CD14-positive monocyte (primary cell): ENCODE results near the gene TMEM175. TPM values are rescaled to one million over a fixed set of nuclear protein-coding genes. Genes with fewer than 3 reads are reported as not detected.

Experiments used
- DNase-seq, 3 donors: peaks; one replicate each; pipeline ENCODE4 v3.0.0-alpha.2; 2011 to 2022
- H2AFZ ChIP-seq: 2 replicates; pipeline ENCODE4 v1.6.0; 2012; ENCODE audit warnings: mild to moderate bottlenecking, low read depth, low read length, inconsistent platforms; ENCODE audit not compliant: insufficient read depth, poor library complexity, severe bottlenecking
- H3K27ac ChIP-seq, 2 donors: 1 replicate in 1 of 2; 2 replicates in 1 of 2; pipeline ENCODE4 v1.5.1; 2012 to 2013; ENCODE audit warnings: low read length in 2 of 2, control low read depth in 1 of 2, inconsistent platforms in 1 of 2, low read depth in 1 of 2, mild to moderate bottlenecking in 1 of 2
- H3K27me3 ChIP-seq, 2 donors: one replicate each; pipeline versions ENCODE4 v1.6.0 to v1.6.1; 2011 to 2013; ENCODE audit warnings: low read length in 2 of 2; ENCODE audit not compliant: control insufficient read depth in 2 of 2, insufficient read depth in 2 of 2
- H3K36me3 ChIP-seq, 2 donors: replicated peaks in 1 of 2; 1 replicate in 1 of 2; 2 replicates in 1 of 2; pipeline versions ENCODE4 v1.5.1 to v1.6.1; 2012 to 2013; ENCODE audit warnings: low read length in 2 of 2, control low read depth in 1 of 2, inconsistent platforms in 1 of 2, mild to moderate bottlenecking in 1 of 2; ENCODE audit not compliant: insufficient read depth in 2 of 2, control insufficient read depth in 1 of 2
- H3K4me1 ChIP-seq, 2 donors: 1 replicate in 1 of 2; 2 replicates in 1 of 2; pipeline versions ENCODE4 v1.5.1 to v1.6.1; 2012 to 2013; ENCODE audit warnings: low read length in 2 of 2, control low read depth in 1 of 2, inconsistent platforms in 1 of 2, mild to moderate bottlenecking in 1 of 2, moderate library complexity in 1 of 2; ENCODE audit not compliant: insufficient read depth in 2 of 2, control insufficient read depth in 1 of 2
- H3K4me2 ChIP-seq: replicated peaks from 2 replicates; pipeline ENCODE3; 2012; ENCODE audit warnings: low read length, moderate library complexity, mild to moderate bottlenecking; ENCODE audit not compliant: poor library complexity, severe bottlenecking; ENCODE audit errors: extremely low read depth
- H3K4me3 ChIP-seq, 3 experiments: fragments of 200-600 bp in 1 of 3; sonication (generic) in 1 of 3; replicated peaks in 1 of 3; 1 replicate in 2 of 3; 2 replicates in 1 of 3; pipeline ENCODE4 v1.5.1; 2011 to 2013; ENCODE audit warnings: low read length in 3 of 3, mild to moderate bottlenecking in 3 of 3, control low read depth in 2 of 3, low read depth in 2 of 3, inconsistent platforms in 1 of 3, moderate library complexity in 1 of 3
- H3K79me2 ChIP-seq: 2 replicates; pipeline ENCODE4 v1.6.0; 2012; ENCODE audit warnings: mild to moderate bottlenecking, control low read depth, inconsistent platforms, low read length, moderate library complexity; ENCODE audit not compliant: insufficient read depth
- H3K9ac ChIP-seq: 2 replicates; pipeline ENCODE4 v1.6.0; 2017; ENCODE audit warnings: low read length, mild to moderate bottlenecking; ENCODE audit not compliant: insufficient read depth, poor library complexity, severe bottlenecking
- H3K9me3 ChIP-seq, 2 donors: replicated peaks in 1 of 2; 1 replicate in 1 of 2; 2 replicates in 1 of 2; pipeline versions ENCODE4 v1.5.1 to v1.6.1; 2012 to 2013; ENCODE audit warnings: low read length in 2 of 2, control low read depth in 1 of 2; ENCODE audit not compliant: control insufficient read depth in 1 of 2, insufficient read depth in 1 of 2
- H4K20me1 ChIP-seq: 2 replicates; pipeline ENCODE4 v1.6.0; 2012; ENCODE audit warnings: mild to moderate bottlenecking, low read length, control low read depth, moderate library complexity; ENCODE audit not compliant: insufficient read depth
- H3K27ac Mint-ChIP-seq, 7 donors: one replicate each; pipeline ENCODE4 v1.8.0; 2020; ENCODE audit warnings: mild to moderate bottlenecking in 7 of 7, mixed read lengths in 7 of 7, moderate library complexity in 6 of 7, inconsistent platforms in 2 of 7
- H3K27me3 Mint-ChIP-seq, 3 donors: one replicate each; pipeline ENCODE4 v1.8.0; 2021 to 2022; ENCODE audit warnings: low read depth in 3 of 3, mild to moderate bottlenecking in 3 of 3, mixed read lengths in 3 of 3, moderate library complexity in 3 of 3, inconsistent platforms in 1 of 3
- H3K36me3 Mint-ChIP-seq, 2 donors: one replicate each; pipeline ENCODE4 v1.8.0; 2020; ENCODE audit warnings: mixed read lengths in 2 of 2, inconsistent platforms in 1 of 2, mild to moderate bottlenecking in 1 of 2
- H3K4me1 Mint-ChIP-seq: one replicate; pipeline ENCODE4 v1.8.0; 2020; ENCODE audit warnings: mild to moderate bottlenecking, mixed read lengths
- H3K4me3 Mint-ChIP-seq, 2 donors: one replicate each; pipeline ENCODE4 v1.8.0; 2020; ENCODE audit warnings: mild to moderate bottlenecking in 2 of 2, mixed read lengths in 2 of 2, moderate library complexity in 1 of 2
- H3K9me3 Mint-ChIP-seq, 7 donors: one replicate each; pipeline ENCODE4 v1.8.0; 2020 to 2022; ENCODE audit warnings: mixed read lengths in 7 of 7, mild to moderate bottlenecking in 6 of 7, moderate library complexity in 6 of 7, inconsistent platforms in 2 of 7
- WGBS: methylation state at CpG from one replicate; pipeline ENCODE4 v1.1.5; 2013; ENCODE audit warnings: missing lambda C conversion rate; ENCODE audit not compliant: insufficient coverage; 5-methylcytosine and 5-hydroxymethylcytosine counted together
- intact Hi-C, 2 donors: fragments of 100-400 bp; cut with micrococcal nuclease; formaldehyde crosslinking; loops; one replicate each; pipeline versions ENCODE4 v1.15.0 to v1.15.1; 2023
- polyA plus RNA-seq, 3 donors: library from polyadenylated mRNA; depleted of rRNA in 1 of 3; unstranded in 2 of 3; stranded (reverse) in 1 of 3; fragments of 300-500 nt in 2 of 3; fragments of >200 nt in 1 of 3; fragmentation: Illumina TruSeq in 2 of 3; gene quantifications; 1 replicate in 2 of 3; 2 replicates in 1 of 3; pipeline ENCODE4 v1.2.3, GENCODE V29; 2012 to 2021
- TF ChIP-seq, protein P1 (sequence below): fragments of 200-600 bp; IDR thresholded peaks from one replicate; pipeline ENCODE4 v1.8.0; 2022; ENCODE audit warnings: antibody characterized with exemption, mild to moderate bottlenecking

Gene TMEM175
- polyA plus RNA-seq, 3 donors, result 18.9 to 216 (median 20.7) TPM

DNA sequence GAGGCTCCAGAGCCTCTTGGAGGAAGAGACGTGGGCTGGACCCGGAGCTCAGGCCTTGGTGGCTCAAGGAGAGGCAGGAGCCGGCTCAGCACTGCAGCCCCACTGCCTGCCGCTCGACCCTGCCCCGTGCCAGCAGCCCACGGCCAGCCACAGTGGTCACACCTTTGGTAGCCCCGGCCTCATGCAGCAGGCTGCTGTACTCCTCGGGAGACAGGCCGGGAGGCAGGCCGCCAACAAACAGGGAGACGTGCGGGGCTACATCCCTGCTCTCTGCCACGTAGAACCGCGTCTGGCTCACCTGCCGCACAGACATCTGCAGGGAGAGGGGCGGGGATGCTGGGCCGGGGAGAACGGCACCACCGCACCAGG is 33.5 kb downstream of the TMEM175 start:
- intact Hi-C loops, result no loop called here
- no peak overlapping the region for H3K4me3 Mint-ChIP-seq
- H3K27ac Mint-ChIP-seq, result no peak overlapping the region

DNA sequence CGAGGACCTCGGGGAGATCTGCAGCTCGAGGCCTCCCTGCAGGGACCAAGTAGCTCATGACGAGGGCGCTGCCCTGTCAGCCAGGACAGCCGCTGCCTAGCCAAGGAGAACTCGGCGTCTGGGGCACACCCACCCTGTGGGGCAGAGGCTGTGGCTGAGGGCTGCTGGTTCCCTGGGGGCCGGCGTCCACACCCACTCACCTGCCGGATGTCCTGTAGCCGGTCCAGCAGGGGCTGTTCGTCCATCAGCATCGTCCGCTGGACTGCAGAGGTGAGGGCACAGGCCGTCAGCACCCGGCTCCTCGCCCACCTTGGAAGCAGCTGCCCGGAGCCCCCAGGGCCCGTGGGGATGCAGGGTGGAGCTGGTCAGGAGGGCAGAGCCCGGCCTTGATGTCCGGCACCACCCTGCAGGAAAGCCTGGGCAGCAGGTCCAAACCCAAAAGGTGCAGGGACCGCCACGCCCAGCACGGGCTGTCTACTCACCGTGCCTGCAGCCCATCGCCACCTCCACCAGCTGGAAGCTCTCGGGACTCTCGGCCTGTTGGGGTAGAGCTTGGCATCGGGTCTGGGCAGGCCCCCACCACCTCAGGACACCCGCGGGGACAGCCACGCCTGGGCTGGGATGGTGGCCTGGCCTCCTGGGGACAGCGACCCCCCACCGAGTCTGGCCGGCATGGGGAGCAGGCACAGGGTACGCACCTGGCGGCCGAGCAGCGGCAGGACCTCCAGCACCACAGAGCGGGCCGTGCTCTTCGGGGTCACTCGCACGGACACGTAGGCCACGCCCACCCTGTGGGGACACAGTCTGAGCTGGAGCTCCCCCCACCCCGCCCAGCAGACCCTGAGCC is 34.2 kb downstream of the TMEM175 start:
- no peak overlapping the region for H3K4me3 Mint-ChIP-seq

More for the DNA sequence above, 33.5 kb downstream of the TMEM175 start:
- TF ChIP-seq, protein P1, sequence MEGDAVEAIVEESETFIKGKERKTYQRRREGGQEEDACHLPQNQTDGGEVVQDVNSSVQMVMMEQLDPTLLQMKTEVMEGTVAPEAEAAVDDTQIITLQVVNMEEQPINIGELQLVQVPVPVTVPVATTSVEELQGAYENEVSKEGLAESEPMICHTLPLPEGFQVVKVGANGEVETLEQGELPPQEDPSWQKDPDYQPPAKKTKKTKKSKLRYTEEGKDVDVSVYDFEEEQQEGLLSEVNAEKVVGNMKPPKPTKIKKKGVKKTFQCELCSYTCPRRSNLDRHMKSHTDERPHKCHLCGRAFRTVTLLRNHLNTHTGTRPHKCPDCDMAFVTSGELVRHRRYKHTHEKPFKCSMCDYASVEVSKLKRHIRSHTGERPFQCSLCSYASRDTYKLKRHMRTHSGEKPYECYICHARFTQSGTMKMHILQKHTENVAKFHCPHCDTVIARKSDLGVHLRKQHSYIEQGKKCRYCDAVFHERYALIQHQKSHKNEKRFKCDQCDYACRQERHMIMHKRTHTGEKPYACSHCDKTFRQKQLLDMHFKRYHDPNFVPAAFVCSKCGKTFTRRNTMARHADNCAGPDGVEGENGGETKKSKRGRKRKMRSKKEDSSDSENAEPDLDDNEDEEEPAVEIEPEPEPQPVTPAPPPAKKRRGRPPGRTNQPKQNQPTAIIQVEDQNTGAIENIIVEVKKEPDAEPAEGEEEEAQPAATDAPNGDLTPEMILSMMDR, result no peak
- WGBS, result 98% methylated on average over 21 of the region's 21 CpGs
- H3K9me3 Mint-ChIP-seq, result no peaks in the 10 kb centered on the region
- peaks cover 27% of the 10 kb centered on the region for H4K20me1 ChIP-seq
- peaks cover 18 to 63% of the 10 kb centered on the region in 2 donors for H3K36me3 ChIP-seq
- H3K4me1 Mint-ChIP-seq, result peaks cover 6% of the 10 kb centered on the region
- H3K4me1 ChIP-seq, result peaks cover 6% of the 10 kb centered on the region in 2 donors
- no peak for DNase-seq
- H3K9ac ChIP-seq, result no peak overlapping the region
- H2AFZ ChIP-seq, result no peak overlapping the region
- H3K27me3 ChIP-seq, result peaks cover 0 to 15% of the 10 kb centered on the region in 2 donors
- H3K4me3 ChIP-seq, result no peak overlapping the region
- H3K79me2 ChIP-seq, result no peaks in the 10 kb centered on the region
- H3K4me2 ChIP-seq, result no peak overlapping the region
- H3K27ac ChIP-seq, result no peak overlapping the region
- H3K27me3 Mint-ChIP-seq, result peaks cover 4 to 11% (median 9%) of the 10 kb centered on the region in 3 donors
- H3K36me3 Mint-ChIP-seq, result peaks cover 17 to 31% of the 10 kb centered on the region in 2 donors
- no peaks in the 10 kb centered on the region for H3K9me3 ChIP-seq

More for the DNA sequence above, 34.2 kb downstream of the TMEM175 start:
- Mint-ChIP-seq H3K36me3 (peaks cover 19 to 32% of the 10 kb centered on the region in 2 donors), H3K9me3 (peaks cover 0 to 2% (median 0%) of the 10 kb centered on the region in 7 donors), H3K27ac (no peak overlapping the region), H3K4me1 (peaks cover 8% of the 10 kb centered on the region), H3K27me3 (peaks cover 4 to 11% (median 9%) of the 10 kb centered on the region in 3 donors)
- TF ChIP-seq, protein P1, result no peak
- H3K4me2 ChIP-seq, result no peak overlapping the region
- peaks cover 18 to 62% of the 10 kb centered on the region in 2 donors for H3K36me3 ChIP-seq
- peaks cover 7 to 14% of the 10 kb centered on the region in 2 donors for H3K4me1 ChIP-seq
- peaks cover 6% of the 10 kb centered on the region for H3K79me2 ChIP-seq
- no peaks in the 10 kb centered on the region for H3K9me3 ChIP-seq
- H3K4me3 ChIP-seq, result no peak overlapping the region
- no peak for DNase-seq
- H2AFZ ChIP-seq, result no peak overlapping the region
- peaks cover 34% of the 10 kb centered on the region for H4K20me1 ChIP-seq
- H3K27ac ChIP-seq, result no peak overlapping the region
- 97% methylated on average over 44 of the region's 48 CpGs for WGBS
- intact Hi-C loops, result no loop called here
- H3K27me3 ChIP-seq, result peaks cover 0 to 15% of the 10 kb centered on the region in 2 donors
- H3K9ac ChIP-seq, result no peak overlapping the region
